HepG2 (cell line): ENCODE data around the gene DCLRE1B. TPM values are rescaled to one million over a fixed set of nuclear protein-coding genes. Genes with fewer than 3 reads are reported as not detected.

Source experiments
- CC2D1A ChIP-seq: sonication (generic); formaldehyde crosslinking; IDR thresholded peaks from 2 replicates; pipeline ENCODE4 v1.8.1; 2023; ENCODE audit warnings: mild to moderate bottlenecking, missing genetic modification reagents
- DPF2 ChIP-seq: sonication (generic); formaldehyde crosslinking; IDR thresholded peaks from 2 replicates; pipeline ENCODE4 v1.4.0; 2020; ENCODE audit warnings: mild to moderate bottlenecking, low read depth, missing genetic modification reagents, borderline replicate concordance
- FIP1L1 ChIP-seq: fragments of 200-400 bp; formaldehyde crosslinking; IDR thresholded peaks from 2 replicates; pipeline ENCODE4 v1.6.1; 2018; ENCODE audit warnings: low read depth, mild to moderate bottlenecking, low read length, moderate library complexity, borderline replicate concordance; ENCODE audit not compliant: insufficient read depth
- FOXA1 ChIP-seq, 2 experiments: fragments of 450-650 bp in 1 of 2; sonication (generic) in 1 of 2; formaldehyde crosslinking in 1 of 2; IDR thresholded peaks; 2 replicates each; pipeline versions ENCODE4 v1.4.0 to v1.6.1; 2016 to 2020; ENCODE audit warnings: missing genetic modification reagents in 1 of 2
- NONO ChIP-seq, 2 experiments: fragments of 450-650 bp in 1 of 2; sonication (generic) in 1 of 2; formaldehyde crosslinking in 1 of 2; IDR thresholded peaks in 1 of 2; conservative IDR thresholded peaks in 1 of 2; 2 replicates each; pipeline versions ENCODE4 v1.6.1 to v1.8.0; 2017 to 2022; ENCODE audit warnings: mild to moderate bottlenecking in 1 of 2, missing genetic modification reagents in 1 of 2, moderate library complexity in 1 of 2
- RFX3 ChIP-seq: IDR thresholded peaks from 2 replicates; pipeline ENCODE4 v1.6.1; 2016; ENCODE audit warnings: missing biosample characterization, missing genetic modification reagents
- SMARCE1 ChIP-seq: fragments of 450-650 bp; IDR thresholded peaks from 2 replicates; pipeline ENCODE4 v1.6.1; 2017; ENCODE audit warnings: borderline replicate concordance
- SP140L ChIP-seq: sonication (generic); formaldehyde crosslinking; IDR thresholded peaks from 2 replicates; pipeline ENCODE4 v1.4.0; 2020; ENCODE audit warnings: missing genetic modification reagents, borderline replicate concordance
- XRCC5 ChIP-seq: fragments of 200-400 bp; formaldehyde crosslinking; optimal IDR thresholded peaks from 2 replicates; pipeline ENCODE3; 2017; ENCODE audit warnings: mild to moderate bottlenecking, low read length
- YEATS4 ChIP-seq: sonication (generic); formaldehyde crosslinking; IDR thresholded peaks from 2 replicates; pipeline ENCODE4 v1.4.0; 2020; ENCODE audit warnings: missing genetic modification reagents, borderline replicate concordance
- ZBTB44 ChIP-seq: sonication (generic); formaldehyde crosslinking; IDR thresholded peaks from 2 replicates; pipeline ENCODE4 v1.4.0; 2020; ENCODE audit warnings: missing genetic modification reagents
- ZMAT3 ChIP-seq: sonication (generic); formaldehyde crosslinking; conservative IDR thresholded peaks from 2 replicates; pipeline ENCODE4 v1.7.0; 2021; ENCODE audit warnings: missing genetic modification reagents
- ZNF101 ChIP-seq: sonication (generic); formaldehyde crosslinking; IDR thresholded peaks from 2 replicates; pipeline ENCODE4 v1.4.0; 2020; ENCODE audit warnings: mild to moderate bottlenecking, low read depth, missing genetic modification reagents, borderline replicate concordance
- ZNF205 ChIP-seq: IDR thresholded peaks from 2 replicates; pipeline ENCODE4 v1.6.1; 2018; ENCODE audit warnings: missing biosample characterization, missing genetic modification reagents
- ZNF543 ChIP-seq: sonication (generic); formaldehyde crosslinking; IDR thresholded peaks from 2 replicates; pipeline ENCODE4 v1.4.0; 2020; ENCODE audit warnings: mild to moderate bottlenecking, missing genetic modification reagents
- ZNF616 ChIP-seq: sonication (generic); formaldehyde crosslinking; IDR thresholded peaks from 2 replicates; pipeline ENCODE4 v1.5.0; 2020; ENCODE audit warnings: low read depth, mild to moderate bottlenecking, missing genetic modification reagents
- ZNF7 ChIP-seq: IDR thresholded peaks from 2 replicates; pipeline ENCODE4 v1.6.1; 2016; ENCODE audit warnings: missing biosample characterization, missing genetic modification reagents
- ZNF891 ChIP-seq: sonication (generic); formaldehyde crosslinking; IDR thresholded peaks from 2 replicates; pipeline ENCODE4 v1.5.0; 2020; ENCODE audit warnings: mild to moderate bottlenecking, missing genetic modification reagents
- polyA plus RNA-seq, 8 experiments: library from polyadenylated mRNA; depleted of rRNA in 3 of 8; stranded (reverse) in 7 of 8; unstranded in 1 of 8; fragments of >200 nt; fragmentation: Illumina TruSeq in 4 of 8; extraction: Trizol in 4 of 8; gene quantifications; 2 replicates each; pipeline versions ENCODE4 v1.2.1 to v1.2.3, GENCODE V29; 2011 to 2016; ENCODE audit warnings: low read depth in 4 of 8, missing spikeins in 1 of 8, mixed read lengths in 1 of 8; ENCODE audit not compliant: insufficient read depth in 1 of 8
- total RNA-seq, 5 experiments: library from RNA; depleted of rRNA; stranded (reverse); fragments of >200 nt; fragmentation: Illumina TruSeq; extraction: Trizol; gene quantifications; 2 replicates each; pipeline ENCODE4 v1.2.3, GENCODE V29; 2016; ENCODE audit warnings: low read depth in 1 of 5
- TF ChIP-seq, protein P1 (sequence below): sonication (generic); formaldehyde crosslinking; conservative IDR thresholded peaks from 2 replicates; pipeline ENCODE4 v1.8.1; 2023; ENCODE audit warnings: missing genetic modification reagents
- TF ChIP-seq, protein P2 (sequence below): IDR thresholded peaks from 2 replicates; pipeline ENCODE4 v1.6.1; 2016; ENCODE audit warnings: missing biosample characterization, missing genetic modification reagents, low read depth
- TF ChIP-seq, protein P3 (sequence below): IDR thresholded peaks from 2 replicates; pipeline ENCODE4 v1.6.1; 2012; ENCODE audit warnings: low read length, improper control_type of control experiment

Gene DCLRE1B
- total and polyA plus RNA-seq, 2 of the 13 experiments (the other 11 are each of a cell fraction or from before 2014, with no cell fraction given), result 2.7 to 8.0 TPM

DNA sequence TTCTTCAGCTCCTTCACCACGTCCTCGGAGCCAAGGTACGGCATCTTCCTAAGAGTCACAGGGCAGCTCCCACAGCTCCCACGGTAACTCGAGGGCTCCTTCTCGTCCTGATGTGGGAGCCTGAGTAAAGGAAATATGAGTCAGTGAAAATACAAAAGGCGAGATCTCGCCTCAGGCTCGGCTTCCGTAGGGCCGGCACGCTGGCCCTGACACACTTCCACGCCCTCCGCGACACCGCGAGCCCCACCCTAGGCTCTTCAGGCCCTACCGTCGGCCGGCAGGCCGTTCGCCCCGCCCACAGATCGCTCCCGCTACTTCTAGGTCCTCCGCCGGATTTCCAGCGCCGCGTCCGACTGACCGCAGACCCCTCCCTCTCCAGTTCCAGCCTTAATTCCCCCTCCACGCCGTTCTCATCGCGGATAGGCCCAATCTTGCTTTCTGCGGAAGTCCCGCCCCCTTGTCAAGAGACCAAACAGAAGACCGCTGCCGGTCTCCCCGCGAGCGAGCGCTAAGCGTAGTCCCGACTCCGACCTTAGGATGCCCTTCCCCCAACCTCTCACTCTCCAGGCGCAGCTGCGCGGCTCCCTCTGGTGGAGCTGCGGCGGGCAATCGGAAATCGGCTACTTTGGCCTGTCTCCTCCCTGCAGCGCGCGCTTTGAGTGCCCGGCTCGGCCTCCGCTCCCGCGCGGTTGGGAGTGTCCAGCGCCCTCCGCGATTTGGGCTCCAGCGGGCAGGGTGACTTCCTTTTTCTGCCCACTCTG, at the start of gene DCLRE1B, which contains the start of gene AP4B1 (continued):
- TF ChIP-seq, protein P1, sequence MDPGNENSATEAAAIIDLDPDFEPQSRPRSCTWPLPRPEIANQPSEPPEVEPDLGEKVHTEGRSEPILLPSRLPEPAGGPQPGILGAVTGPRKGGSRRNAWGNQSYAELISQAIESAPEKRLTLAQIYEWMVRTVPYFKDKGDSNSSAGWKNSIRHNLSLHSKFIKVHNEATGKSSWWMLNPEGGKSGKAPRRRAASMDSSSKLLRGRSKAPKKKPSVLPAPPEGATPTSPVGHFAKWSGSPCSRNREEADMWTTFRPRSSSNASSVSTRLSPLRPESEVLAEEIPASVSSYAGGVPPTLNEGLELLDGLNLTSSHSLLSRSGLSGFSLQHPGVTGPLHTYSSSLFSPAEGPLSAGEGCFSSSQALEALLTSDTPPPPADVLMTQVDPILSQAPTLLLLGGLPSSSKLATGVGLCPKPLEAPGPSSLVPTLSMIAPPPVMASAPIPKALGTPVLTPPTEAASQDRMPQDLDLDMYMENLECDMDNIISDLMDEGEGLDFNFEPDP (CRISPR knock-in tag), result no peak
- TF ChIP-seq ZNF616 (CRISPR knock-in tag) (0 out of 2 replicates have a peak, but pooled peaks have one; percentile 16), ZNF101 (CRISPR knock-in tag) (no peak), ZNF891 (CRISPR knock-in tag) (peak; percentile 24; the same call in 1 of the 2 replicates), FIP1L1 (0 out of 2 replicates have a peak, but pooled peaks have one; percentile 52), ZNF7 (CRISPR knock-in tag) (no peak), SP140L (CRISPR knock-in tag) (0 out of 2 replicates have a peak, but pooled peaks have one; percentile 45), RFX3 (CRISPR knock-in tag) (no peak), ZNF543 (CRISPR knock-in tag) (peak; percentile 74; the same call in 1 of the 2 replicates), NONO (IDR thresholded peaks at IDR 0.05) (no peak), NONO (CRISPR knock-in tag; conservative IDR thresholded peaks at IDR 0.05) (peak; percentile 98), YEATS4 (CRISPR knock-in tag) (peak; percentile 95), ZMAT3 (CRISPR knock-in tag) (no peak; the same call in 1 of the 2 replicates), ZBTB44 (CRISPR knock-in tag) (no peak), XRCC5 (peak; percentile 100), DPF2 (CRISPR knock-in tag) (no peak), ZNF205 (CRISPR knock-in tag) (peak; percentile 98), SMARCE1 (no peak), FOXA1 (IDR thresholded peaks at IDR 0.05) (no peak), FOXA1 (CRISPR knock-in tag; IDR thresholded peaks at IDR 0.05) (no peak), CC2D1A (CRISPR knock-in tag) (no peak)
- TF ChIP-seq, protein P2, sequence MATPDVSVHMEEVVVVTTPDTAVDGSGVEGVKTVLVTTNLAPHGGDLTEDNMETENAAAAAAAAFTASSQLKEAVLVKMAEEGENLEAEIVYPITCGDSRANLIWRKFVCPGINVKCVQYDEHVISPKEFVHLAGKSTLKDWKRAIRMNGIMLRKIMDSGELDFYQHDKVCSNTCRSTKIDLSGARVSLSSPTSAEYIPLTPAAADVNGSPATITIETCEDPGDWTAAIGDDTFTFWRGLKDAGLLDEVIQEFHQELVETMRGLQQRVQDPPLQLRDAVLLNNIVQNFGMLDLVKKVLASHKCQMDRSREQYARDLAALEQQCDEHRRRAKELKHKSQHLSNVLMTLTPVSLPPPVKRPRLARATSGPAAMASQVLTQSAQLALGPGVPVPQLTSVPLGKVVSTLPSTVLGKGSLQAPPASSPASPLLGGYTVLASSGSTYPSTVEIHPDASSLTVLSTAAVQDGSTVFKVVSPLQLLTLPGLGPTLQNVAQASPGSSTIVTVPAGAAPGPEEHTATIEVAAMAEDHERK, result peak; percentile 49; the same call in 1 of the 2 replicates
- TF ChIP-seq, protein P3, sequence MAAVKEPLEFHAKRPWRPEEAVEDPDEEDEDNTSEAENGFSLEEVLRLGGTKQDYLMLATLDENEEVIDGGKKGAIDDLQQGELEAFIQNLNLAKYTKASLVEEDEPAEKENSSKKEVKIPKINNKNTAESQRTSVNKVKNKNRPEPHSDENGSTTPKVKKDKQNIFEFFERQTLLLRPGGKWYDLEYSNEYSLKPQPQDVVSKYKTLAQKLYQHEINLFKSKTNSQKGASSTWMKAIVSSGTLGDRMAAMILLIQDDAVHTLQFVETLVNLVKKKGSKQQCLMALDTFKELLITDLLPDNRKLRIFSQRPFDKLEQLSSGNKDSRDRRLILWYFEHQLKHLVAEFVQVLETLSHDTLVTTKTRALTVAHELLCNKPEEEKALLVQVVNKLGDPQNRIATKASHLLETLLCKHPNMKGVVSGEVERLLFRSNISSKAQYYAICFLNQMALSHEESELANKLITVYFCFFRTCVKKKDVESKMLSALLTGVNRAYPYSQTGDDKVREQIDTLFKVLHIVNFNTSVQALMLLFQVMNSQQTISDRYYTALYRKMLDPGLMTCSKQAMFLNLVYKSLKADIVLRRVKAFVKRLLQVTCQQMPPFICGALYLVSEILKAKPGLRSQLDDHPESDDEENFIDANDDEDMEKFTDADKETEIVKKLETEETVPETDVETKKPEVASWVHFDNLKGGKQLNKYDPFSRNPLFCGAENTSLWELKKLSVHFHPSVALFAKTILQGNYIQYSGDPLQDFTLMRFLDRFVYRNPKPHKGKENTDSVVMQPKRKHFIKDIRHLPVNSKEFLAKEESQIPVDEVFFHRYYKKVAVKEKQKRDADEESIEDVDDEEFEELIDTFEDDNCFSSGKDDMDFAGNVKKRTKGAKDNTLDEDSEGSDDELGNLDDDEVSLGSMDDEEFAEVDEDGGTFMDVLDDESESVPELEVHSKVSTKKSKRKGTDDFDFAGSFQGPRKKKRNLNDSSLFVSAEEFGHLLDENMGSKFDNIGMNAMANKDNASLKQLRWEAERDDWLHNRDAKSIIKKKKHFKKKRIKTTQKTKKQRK, result no peak
